Renal pelvis (tissue), 3 donors: ENCODE measurements around the gene STXBP3. TPM values are rescaled to one million over a fixed set of nuclear protein-coding genes. Genes with fewer than 3 reads are reported as not detected.

Experiments
- polyA plus RNA-seq, 3 donors: library from polyadenylated mRNA; unstranded; fragments of 120-200 nt; gene quantifications; one replicate each; pipeline ENCODE4 v1.2.1, GENCODE V29; 2013; ENCODE audit not compliant: insufficient read length in 3 of 3

STXBP3 gene
- polyA plus RNA-seq, 3 donors: 53.6 to 70.9 (median 69.5) TPM

Other genes with a start within 250 kb of the STXBP3 start
- gene EEIG2, start 186.6 kb upstream of the STXBP3 start, polyA plus RNA-seq: 10 to 100 TPM; 14.4 to 16.6 (median 14.7) TPM
- 10 to 100 TPM in 1 of 3 donors, 1 to 10 TPM in 2; 9.6 to 11.0 (median 9.6) TPM for gene HENMT1, start 85.6 kb upstream of the STXBP3 start, polyA plus RNA-seq
- 10 to 100 TPM; 65.8 to 94.9 (median 90.2) TPM for gene PRPF38B, start 54.4 kb upstream of the STXBP3 start, polyA plus RNA-seq
- not detected for gene FNDC7, start 33.8 kb upstream of the STXBP3 start, polyA plus RNA-seq
- not detected for gene AKNAD1, start 110.4 kb downstream of the STXBP3 start, polyA plus RNA-seq
- 10 to 100 TPM; 15.3 to 19.9 (median 16.2) TPM for gene GPSM2, start 130.3 kb downstream of the STXBP3 start, polyA plus RNA-seq
- 10 to 100 TPM; 27.0 to 40.7 (median 40.4) TPM for gene CLCC1, start 216.8 kb downstream of the STXBP3 start, polyA plus RNA-seq